Dendritic cell treated with granulocyte-macrophage colony-stimulating factor and Interleukin-4, amounts not matched to agents 40 ng/mL and 50 ng/mL, for 4 days (primary cell): ENCODE results near the gene ARHGAP19.

Experiments
- H3K27ac Mint-ChIP-seq: one replicate; pipeline ENCODE4 v1.8.0; 2022; ENCODE audit warnings: mild to moderate bottlenecking, mixed read lengths
- H3K27me3 Mint-ChIP-seq: one replicate; pipeline ENCODE4 v1.8.0; 2022; ENCODE audit warnings: mild to moderate bottlenecking, mixed read lengths
- H3K36me3 Mint-ChIP-seq: one replicate; pipeline ENCODE4 v1.8.0; 2022; ENCODE audit warnings: low read depth, mixed read lengths
- H3K4me1 Mint-ChIP-seq: one replicate; pipeline ENCODE4 v1.8.0; 2022; ENCODE audit warnings: low read depth, mixed read lengths
- H3K4me3 Mint-ChIP-seq: one replicate; pipeline ENCODE4 v1.8.0; 2022; ENCODE audit warnings: mild to moderate bottlenecking, moderate library complexity, mixed read lengths
- H3K9me3 Mint-ChIP-seq: one replicate; pipeline ENCODE4 v1.8.0; 2022; ENCODE audit warnings: mixed read lengths
- intact Hi-C: fragments of 100-400 bp; cut with micrococcal nuclease; formaldehyde crosslinking; loops from one replicate; pipeline ENCODE4 v1.15.0; 2022

The ARHGAP19 gene

GRCh38 chr10:97196223-97197029 lies 96.0 kb downstream of the ARHGAP19 start:
- Mint-ChIP-seq H3K9me3 (no peaks in the 10 kb centered on the region), H3K36me3 (no peaks in the 10 kb centered on the region), H3K4me1 (peaks cover 15% of the 10 kb centered on the region), H3K27ac (no peak overlapping the region), H3K4me3 (peak overlapping the region; percentile 68), H3K27me3 (peaks cover 64% of the 10 kb centered on the region)
- intact Hi-C loops: loop anchor here (5.0 kb wide), 1 partner anchor 114 kb away; no protein-coding TSS in a partner anchor

- intact Hi-C loops: loop anchor here (5.0 kb wide), 1 partner anchor 113 kb away; no protein-coding TSS in a partner anchor
- Mint-ChIP-seq H3K36me3 (no peaks in the 10 kb centered on the region), H3K27me3 (peaks cover 66% of the 10 kb centered on the region), H3K4me1 (peaks cover 15% of the 10 kb centered on the region), H3K9me3 (no peaks in the 10 kb centered on the region), H3K27ac (no peak overlapping the region), H3K4me3 (peak overlapping the region; percentile 68)
These were observed 96.7 kb downstream of the ARHGAP19 start for GRCh38 chr10:97195706-97196222.

GRCh38 chr10:97192952-97193435 lies 99.4 kb downstream of the ARHGAP19 start:
- Mint-ChIP-seq H3K4me3 (no peak overlapping the region), H3K4me1 (peaks cover 10% of the 10 kb centered on the region), H3K9me3 (no peaks in the 10 kb centered on the region), H3K27me3 (peaks cover 72% of the 10 kb centered on the region), H3K36me3 (no peaks in the 10 kb centered on the region), H3K27ac (no peak overlapping the region)
- intact Hi-C loops: no loop called here

GRCh38 chr10:97190450-97190849 lies 102.0 kb downstream of the ARHGAP19 start:
- Mint-ChIP-seq H3K9me3 (no peaks in the 10 kb centered on the region), H3K27me3 (peaks cover 71% of the 10 kb centered on the region), H3K36me3 (no peaks in the 10 kb centered on the region), H3K4me1 (no peaks in the 10 kb centered on the region), H3K27ac (no peak overlapping the region), H3K4me3 (no peak overlapping the region)
- intact Hi-C loops: no loop called here

GRCh38 chr10:97188261-97188711 lies 104.2 kb downstream of the ARHGAP19 start:
- Mint-ChIP-seq H3K27ac (no peak overlapping the region), H3K36me3 (no peaks in the 10 kb centered on the region), H3K4me1 (no peaks in the 10 kb centered on the region), H3K27me3 (peaks cover 77% of the 10 kb centered on the region), H3K9me3 (no peaks in the 10 kb centered on the region), H3K4me3 (no peak overlapping the region)
- intact Hi-C loops: no loop called here

DNA sequence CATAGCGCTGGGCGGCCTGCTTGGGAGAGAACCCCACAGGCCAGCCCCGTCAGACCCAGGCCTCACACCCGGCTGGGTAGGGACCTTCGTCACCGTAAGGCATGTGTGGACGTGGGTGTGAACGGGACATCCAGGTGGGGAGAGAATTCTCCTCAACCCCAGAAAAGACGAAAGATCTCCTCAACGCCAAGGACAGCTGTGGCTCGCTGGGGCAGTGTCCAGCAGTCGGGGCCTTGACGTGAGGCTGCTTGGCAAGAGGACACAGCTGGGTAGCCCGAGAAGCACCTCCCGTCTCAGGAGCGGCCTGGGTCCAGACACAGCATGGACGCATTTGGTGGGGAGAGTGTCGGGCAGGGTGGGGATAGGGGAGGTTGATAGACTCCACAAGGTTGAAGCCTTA lies 105.5 kb downstream of the ARHGAP19 start:
- Mint-ChIP-seq H3K9me3 (no peaks in the 10 kb centered on the region), H3K27me3 (peaks cover 67% of the 10 kb centered on the region), H3K4me3 (no peak overlapping the region)

DNA sequence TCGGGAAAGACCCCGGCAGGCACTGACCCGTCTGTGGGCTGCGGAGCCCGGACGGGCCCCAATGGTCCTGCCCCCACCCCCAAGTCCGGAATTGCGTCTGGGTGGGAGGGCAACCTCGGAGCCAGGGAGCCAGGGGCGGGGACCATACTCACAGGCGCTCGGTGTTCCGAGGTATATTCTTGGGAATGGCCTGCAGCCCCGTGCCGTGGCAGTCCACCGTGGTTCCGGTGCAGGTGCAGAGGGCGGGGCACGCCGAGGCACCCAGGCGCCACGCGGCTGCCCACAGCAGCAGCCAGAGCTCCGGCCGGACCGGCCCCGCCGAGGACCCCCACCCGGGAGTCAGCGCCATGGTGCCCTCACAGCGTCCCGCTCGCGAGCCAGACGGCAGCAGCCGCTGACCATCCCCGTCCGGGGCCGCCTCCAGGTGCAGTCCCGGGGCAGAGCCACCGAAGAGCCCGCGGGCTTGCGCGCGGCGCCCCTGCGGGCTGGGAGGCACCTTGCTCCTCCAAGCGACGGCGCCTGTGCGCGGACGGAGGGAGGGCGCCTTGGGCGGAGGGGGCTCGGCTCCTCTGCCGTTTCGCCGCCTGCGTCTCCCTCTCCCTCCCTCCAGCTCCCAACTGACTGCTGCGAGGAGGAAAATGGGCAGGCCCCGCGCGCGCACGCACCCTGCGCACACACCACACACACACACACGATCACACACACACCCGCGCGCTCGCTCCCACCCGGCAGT lies 106.9 kb downstream of the ARHGAP19 start, which contains the start of gene SLIT1:
SLIT1 (minus strand) TSS at position 634 of the 733 bp plus-strand sequence; CDS start at position 349, 285 bp downstream.
- H3K27me3 Mint-ChIP-seq: peaks cover 68% of the 10 kb centered on the region
- H3K36me3 Mint-ChIP-seq: no peaks in the 10 kb centered on the region
- H3K27ac Mint-ChIP-seq: no peak within 1 kb of the TSS
- H3K9me3 Mint-ChIP-seq: no peaks in the 10 kb centered on the region
- no peaks in the 10 kb centered on the region for H3K4me1 Mint-ChIP-seq
- intact Hi-C loops: no loop called here
- no peak within 1 kb of the TSS for H3K4me3 Mint-ChIP-seq

More for the DNA sequence above, 105.5 kb downstream of the ARHGAP19 start:
- no peaks in the 10 kb centered on the region for H3K4me1 Mint-ChIP-seq
- H3K36me3 Mint-ChIP-seq: no peaks in the 10 kb centered on the region
- intact Hi-C loops: no loop called here
- no peak overlapping the region for H3K27ac Mint-ChIP-seq

DNA sequence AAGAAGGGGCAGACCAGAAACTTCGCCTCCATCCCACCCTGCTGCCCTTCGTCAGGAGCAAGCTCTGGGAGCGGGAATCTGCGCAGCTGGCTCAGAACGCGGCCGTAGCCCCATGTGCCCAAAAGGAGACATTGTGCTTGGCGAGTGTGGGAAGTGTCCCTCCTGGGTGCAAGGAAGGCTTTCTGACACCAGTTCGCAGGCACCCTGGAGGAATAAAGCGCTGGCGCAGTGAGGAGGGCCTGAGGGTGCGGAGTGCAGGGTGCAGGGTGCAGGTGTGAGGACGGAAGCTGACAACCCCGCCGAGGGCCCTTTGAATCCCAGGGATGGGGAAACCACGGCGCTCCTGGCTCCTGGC lies 107.5 kb downstream of the ARHGAP19 start:
- Mint-ChIP-seq H3K4me1 (no peaks in the 10 kb centered on the region), H3K27me3 (peaks cover 74% of the 10 kb centered on the region), H3K36me3 (no peaks in the 10 kb centered on the region), H3K9me3 (no peaks in the 10 kb centered on the region), H3K27ac (no peak overlapping the region), H3K4me3 (no peak overlapping the region)
- intact Hi-C loops: no loop called here

DNA sequence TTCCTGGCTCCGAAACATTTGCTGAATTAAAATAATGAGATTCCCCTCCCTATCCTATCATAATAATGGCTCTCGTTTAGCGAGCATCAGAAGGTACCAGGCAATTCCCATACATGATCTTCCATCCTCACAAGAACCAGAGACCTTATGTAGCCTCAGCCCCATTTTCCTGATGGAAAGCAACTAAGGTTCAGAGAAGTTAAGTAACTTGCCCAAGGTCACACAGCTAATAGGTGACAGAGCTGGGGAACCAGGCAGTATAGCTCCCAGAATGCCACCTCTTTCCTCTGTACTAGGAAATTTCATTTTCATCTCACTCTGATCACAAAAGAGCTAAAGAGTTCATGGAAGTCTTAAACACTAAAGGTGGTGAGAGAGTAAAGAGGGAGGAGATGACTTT lies 109.1 kb downstream of the ARHGAP19 start:
- H3K4me3 Mint-ChIP-seq: no peak overlapping the region
- H3K27ac Mint-ChIP-seq: no peak overlapping the region
- intact Hi-C loops: no loop called here
- no peaks in the 10 kb centered on the region for H3K36me3 Mint-ChIP-seq
- H3K4me1 Mint-ChIP-seq: no peaks in the 10 kb centered on the region
- peaks cover 77% of the 10 kb centered on the region for H3K27me3 Mint-ChIP-seq
- no peaks in the 10 kb centered on the region for H3K9me3 Mint-ChIP-seq

GRCh38 chr10:97182288-97182990 lies 110.0 kb downstream of the ARHGAP19 start:
- Mint-ChIP-seq H3K4me3 (no peak overlapping the region), H3K36me3 (no peaks in the 10 kb centered on the region), H3K9me3 (no peaks in the 10 kb centered on the region), H3K4me1 (no peaks in the 10 kb centered on the region), H3K27me3 (peaks cover 68% of the 10 kb centered on the region), H3K27ac (no peak overlapping the region)
- intact Hi-C loops: no loop called here

DNA sequence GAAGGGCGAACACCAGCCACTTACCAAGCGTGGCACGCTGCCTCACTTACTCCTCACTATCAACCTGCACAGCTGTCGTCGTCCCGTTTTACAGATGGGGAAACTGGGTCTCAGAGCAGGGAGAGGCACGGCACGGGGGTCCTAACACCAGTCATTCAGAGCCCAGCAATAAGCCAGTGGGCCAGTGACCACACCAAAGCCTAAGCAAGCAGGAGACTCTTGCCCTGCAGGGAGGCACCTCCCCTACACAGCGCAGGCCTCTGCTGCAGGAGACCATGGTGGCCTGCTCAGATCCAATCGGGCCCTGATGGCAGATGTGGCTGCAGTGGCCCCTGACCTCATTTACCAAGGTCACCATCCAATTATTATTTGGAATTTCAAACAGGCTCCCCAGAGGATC lies 111.5 kb downstream of the ARHGAP19 start:
- intact Hi-C loops: no loop called here
- Mint-ChIP-seq H3K4me3 (no peak overlapping the region), H3K27ac (no peak overlapping the region), H3K27me3 (peaks cover 54% of the 10 kb centered on the region), H3K4me1 (no peaks in the 10 kb centered on the region), H3K9me3 (no peaks in the 10 kb centered on the region), H3K36me3 (no peaks in the 10 kb centered on the region)

DNA sequence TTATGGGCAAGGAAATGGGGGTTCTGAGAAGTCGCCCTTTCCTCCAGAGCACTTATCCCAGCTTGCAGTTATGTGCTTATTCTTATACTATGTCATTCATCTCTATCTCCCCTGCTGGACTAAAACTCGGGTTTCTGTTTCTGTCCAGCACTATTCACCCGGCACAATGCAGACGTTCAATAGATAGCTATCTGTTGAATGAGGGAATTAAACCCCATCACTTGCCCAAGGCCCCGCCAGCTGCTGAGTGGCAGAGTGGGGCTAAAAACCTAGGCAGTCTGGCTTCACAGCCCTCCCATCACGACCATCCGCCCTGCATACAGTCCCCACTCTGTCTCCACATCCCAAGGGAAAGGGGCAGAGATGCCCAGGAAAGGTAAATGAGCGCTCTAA lies 112.1 kb downstream of the ARHGAP19 start:
- Mint-ChIP-seq H3K4me3 (no peak overlapping the region), H3K9me3 (no peaks in the 10 kb centered on the region), H3K27ac (no peak overlapping the region), H3K36me3 (no peaks in the 10 kb centered on the region), H3K4me1 (no peaks in the 10 kb centered on the region), H3K27me3 (peaks cover 49% of the 10 kb centered on the region)
- intact Hi-C loops: no loop called here

DNA sequence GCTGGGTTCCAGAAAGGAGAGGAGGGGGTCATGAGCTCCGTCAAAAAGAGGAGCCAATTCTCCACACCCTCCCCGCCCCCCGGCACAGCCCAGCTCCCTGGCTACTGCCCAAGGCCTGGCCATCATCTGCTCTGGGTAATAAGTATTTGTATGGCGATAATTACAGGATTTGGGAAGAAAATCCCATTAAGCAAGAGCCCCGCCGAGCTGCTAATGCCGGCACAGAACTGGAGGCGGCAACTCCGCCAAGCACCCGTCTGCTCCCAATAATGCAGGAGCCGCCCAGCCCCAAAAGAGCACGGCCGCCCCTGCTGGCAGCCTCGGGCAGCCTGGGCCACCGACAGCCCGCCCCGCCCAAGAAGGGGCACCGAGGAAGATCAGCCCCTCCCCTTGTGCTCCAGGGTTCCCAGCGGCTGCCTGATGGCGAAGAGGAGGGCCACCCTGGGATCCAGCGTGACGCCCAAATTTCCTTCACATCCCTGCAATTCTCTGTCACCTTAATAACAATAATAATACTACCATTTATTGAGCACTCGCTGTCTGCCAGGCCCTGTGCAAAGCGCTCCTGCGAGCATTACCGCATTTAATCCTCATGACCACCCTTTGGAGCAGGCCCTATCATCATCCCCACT lies 112.6 kb downstream of the ARHGAP19 start:
- peaks cover 44% of the 10 kb centered on the region for H3K27me3 Mint-ChIP-seq
- H3K4me3 Mint-ChIP-seq: no peak overlapping the region
- H3K27ac Mint-ChIP-seq: no peak overlapping the region
- H3K36me3 Mint-ChIP-seq: no peaks in the 10 kb centered on the region
- H3K4me1 Mint-ChIP-seq: no peaks in the 10 kb centered on the region
- intact Hi-C loops: no loop called here
- H3K9me3 Mint-ChIP-seq: no peaks in the 10 kb centered on the region
